Measurements from ENCODE around the gene PPP1R3G.
A peak's percentile ranks its signal among the peaks of the same experiment; 100 is the strongest.

The PPP1R3G gene

GRCh38 chr6:5073992-5074391 lies 11.1 kb upstream of the PPP1R3G start:
- no peak for DNase-seq

- DNase-seq = no peak
These were observed 8.2 kb upstream of the PPP1R3G start for GRCh38 chr6:5076931-5077330.

GRCh38 chr6:5078121-5078669 lies 6.9 kb upstream of the PPP1R3G start:
- no peak for DNase-seq

- no peak for DNase-seq
These were observed 5.4 kb upstream of the PPP1R3G start for GRCh38 chr6:5079692-5080091.

- no peak for DNase-seq
These were observed 4.6 kb upstream of the PPP1R3G start for GRCh38 chr6:5080574-5080973.

- no peak for DNase-seq
These were observed 4.0 kb upstream of the PPP1R3G start for GRCh38 chr6:5081182-5081581.

GRCh38 chr6:5081955-5082354 lies 3.2 kb upstream of the PPP1R3G start:
- no peak for DNase-seq

- peak; percentile 77 for DNase-seq
These were observed 2.4 kb upstream of the PPP1R3G start for GRCh38 chr6:5082487-5083306.

GRCh38 chr6:5083307-5083583 lies 1.9 kb upstream of the PPP1R3G start:
- no peak for DNase-seq

GRCh38 chr6:5083813-5084359 lies 1.3 kb upstream of the PPP1R3G start:
- no peak for DNase-seq

- DNase-seq = no peak
These were observed 771 bp upstream of the PPP1R3G start for GRCh38 chr6:5084360-5084780.

- no peak for DNase-seq
These were observed 630 bp downstream of the PPP1R3G start for GRCh38 chr6:5085648-5086293.

- no peak for DNase-seq
These were observed 1.3 kb downstream of the PPP1R3G start for GRCh38 chr6:5086294-5086890.

- DNase-seq = no peak
These were observed 2.2 kb downstream of the PPP1R3G start for GRCh38 chr6:5087389-5087788.

GRCh38 chr6:5088780-5089179 lies 3.6 kb downstream of the PPP1R3G start:
- no peak for DNase-seq

GRCh38 chr6:5089481-5090438 lies 4.6 kb downstream of the PPP1R3G start:
- no peak for DNase-seq

GRCh38 chr6:5090603-5091002 lies 5.5 kb downstream of the PPP1R3G start:
- DNase-seq = no peak

- DNase-seq = no peak
These were observed 6.3 kb downstream of the PPP1R3G start for GRCh38 chr6:5091210-5092069.

- no peak for DNase-seq
These were observed 8.3 kb downstream of the PPP1R3G start for GRCh38 chr6:5093231-5094015.

- peak; percentile 54 for DNase-seq
These were observed 9.2 kb downstream of the PPP1R3G start for GRCh38 chr6:5094327-5094726.

- DNase-seq = no peak
These were observed 10.1 kb downstream of the PPP1R3G start for GRCh38 chr6:5095236-5095635.

Data from NCI-H226 (cell line).